NCI-H510A treated with DMSO at 0.1 percent for 48 hours (cell line): ENCODE measurements around the gene TUBA8.
"Not testable (repeated sequence)": the region's sequence is repeated elsewhere in the genome, so short reads cannot be mapped to it uniquely, and the experiment has no call there.

Source experiments
- DNase-seq: peaks from one replicate; lab custom pipeline; 2025; lab: John Stamatoyannopoulos, UW

Gene TUBA8

DNA sequence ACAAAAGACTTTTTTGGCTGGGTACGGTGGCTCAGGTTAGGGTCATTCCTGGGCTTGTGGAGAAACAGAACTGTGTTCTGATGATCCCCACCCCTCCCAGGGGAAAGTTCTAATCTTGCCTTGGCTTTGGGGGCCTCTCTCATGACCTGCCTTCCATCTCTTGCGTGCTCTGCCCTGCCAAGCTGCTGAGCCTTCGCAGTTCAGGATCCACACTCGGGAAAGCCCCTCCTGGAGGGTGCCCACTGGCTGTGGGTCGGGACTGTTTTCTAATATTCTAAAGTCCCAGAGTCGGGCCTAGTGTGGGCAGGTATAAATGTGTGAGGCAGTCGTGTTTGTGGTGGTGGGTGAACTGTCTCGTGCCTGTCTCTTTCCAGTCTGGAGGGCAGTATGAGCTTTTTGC, 62.2 kb downstream of the TUBA8 start:
- DNase-seq: not testable (repeated sequence)

DNA sequence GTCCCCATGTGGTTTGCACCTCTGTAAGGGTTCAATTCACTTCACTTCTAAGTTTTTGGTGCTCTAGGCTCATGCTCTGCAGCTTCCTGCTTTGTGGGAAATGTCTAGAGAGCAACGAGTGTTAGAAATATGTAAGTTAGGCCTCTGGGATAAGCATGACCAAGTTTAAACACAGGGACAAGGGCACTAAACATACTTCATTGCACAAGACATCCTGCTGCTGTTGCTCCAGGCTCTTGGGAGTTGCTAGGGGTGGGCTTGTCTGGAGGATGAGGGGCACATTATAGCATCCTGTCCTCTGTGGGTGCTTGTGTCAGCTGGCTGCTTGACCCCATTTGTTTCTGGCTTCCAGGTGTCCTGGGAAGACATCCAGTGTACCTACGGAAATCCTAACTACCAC, 62.8 kb downstream of the TUBA8 start:
- not testable (repeated sequence) for DNase-seq
